SU-DHL-6 (cell line): ENCODE measurements around the gene GHDC.

ENCODE experiments used
- CTCF ChIP-seq: fragments of 200-600 bp; sonication (generic); IDR thresholded peaks from one replicate; pipeline ENCODE4 v1.5.1; 2017; ENCODE audit warnings: antibody characterized with exemption, mild to moderate bottlenecking, low read length, moderate library complexity; ENCODE audit not compliant: insufficient read depth, poor library complexity, severe bottlenecking
- EZH2phosphoT487 ChIP-seq: fragments of 200-600 bp; sonication (generic), shearing (Covaris generic); conservative IDR thresholded peaks from 2 replicates; pipeline ENCODE4 v1.6.1; 2018; ENCODE audit warnings: mild to moderate bottlenecking, antibody characterized with exemption, low read length, moderate library complexity, mixed read lengths

GRCh38 chr17:42189651-42189965 is 4.7 kb downstream of the GHDC start:
- TF ChIP-seq CTCF (no peak), EZH2phosphoT487 (no peak)
